Dedifferentiated amniotic fluid mesenchymal stem cell (primary cell): Measurements from ENCODE around the gene NEURL2.
"Not testable (repeated sequence)": the region's sequence is repeated elsewhere in the genome, so short reads cannot be mapped to it uniquely, and the experiment has no call there.

Experiments
- DNase-seq: peaks from one replicate; pipeline ENCODE4 v3.0.0-alpha.2; 2016; ENCODE audit errors: extremely low spot score

Gene NEURL2

DNA sequence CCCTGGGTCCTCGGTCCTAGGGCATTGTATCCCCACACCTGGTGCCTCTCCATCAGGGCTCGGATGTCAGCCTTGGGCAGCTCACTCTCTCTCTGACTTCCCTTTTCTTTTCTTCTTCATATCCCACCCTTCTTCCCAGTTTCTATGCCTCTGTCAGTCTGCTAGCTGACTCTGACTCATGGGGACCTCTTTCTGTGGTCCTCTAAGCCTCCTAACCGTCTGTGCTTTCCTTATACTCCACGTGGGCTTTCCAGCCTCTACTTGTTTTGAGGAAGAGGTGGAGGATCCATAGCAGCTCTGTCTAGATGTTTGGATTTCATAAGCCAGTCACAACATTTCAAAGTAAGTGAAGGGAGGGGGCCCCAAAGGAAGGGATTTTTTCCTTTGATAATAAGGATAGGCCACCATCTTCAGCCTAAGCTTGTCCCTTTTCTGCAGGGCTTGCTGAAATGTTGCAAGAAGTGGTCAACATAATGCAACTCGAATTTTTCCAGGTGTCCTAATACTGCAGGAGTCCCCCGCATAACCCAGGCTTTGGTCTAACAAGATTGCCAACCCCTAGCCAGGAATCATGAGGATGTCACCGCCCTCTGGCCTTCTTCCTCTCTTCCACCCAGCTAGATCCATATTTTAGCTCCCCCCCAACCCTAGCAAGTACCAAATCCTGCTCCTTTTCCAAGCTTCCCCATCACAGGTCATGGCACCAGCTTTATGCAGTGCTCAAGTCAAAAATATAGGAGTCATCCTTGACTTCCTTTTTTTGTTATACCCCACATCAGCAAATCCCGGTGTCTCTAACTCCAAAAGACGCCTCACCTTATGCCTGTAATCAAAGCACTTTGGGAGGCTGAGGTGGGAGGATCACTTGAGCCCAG, 29.7 kb upstream of the NEURL2 start:
- no peak for DNase-seq

DNA sequence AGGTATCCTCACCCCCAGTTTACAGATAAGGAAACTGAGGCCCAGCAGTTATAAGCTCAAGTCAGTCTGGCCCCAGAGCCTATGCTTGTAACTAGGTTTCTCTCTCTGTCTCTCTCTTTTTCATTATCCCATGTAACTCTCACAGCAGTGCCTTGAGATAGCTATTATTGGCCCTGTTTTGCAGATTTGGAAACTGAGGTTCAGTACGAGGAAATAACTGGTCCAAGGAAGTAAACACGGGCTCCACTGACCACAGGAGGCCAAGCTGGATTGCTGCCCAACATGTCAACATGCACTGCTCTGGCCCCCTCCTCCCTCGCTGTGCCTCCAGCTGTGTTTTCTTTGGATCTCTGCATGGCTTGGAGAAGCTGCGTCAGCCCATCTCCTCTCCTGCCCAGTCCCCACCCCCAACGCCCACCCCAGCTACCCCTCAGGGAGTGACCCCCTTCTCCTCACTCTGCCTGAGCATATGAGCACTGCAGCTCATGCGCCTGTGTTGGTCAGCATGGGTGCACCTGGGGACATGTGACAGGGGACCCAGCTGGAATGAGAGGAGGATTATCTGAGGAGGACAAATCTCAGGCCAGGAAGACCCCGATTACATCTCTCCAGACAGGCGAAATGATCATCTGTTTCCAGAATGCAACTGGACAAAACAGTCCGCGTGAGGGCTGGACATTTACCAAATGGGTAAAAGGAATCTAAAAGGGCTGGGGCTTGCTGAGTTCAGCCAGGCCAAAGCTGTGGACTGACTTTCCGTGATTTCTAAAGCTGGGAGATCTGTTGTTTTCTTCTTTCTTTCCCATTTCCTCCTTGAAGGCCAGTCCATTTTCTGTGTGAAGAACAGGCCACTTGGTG, 28.8 kb upstream of the NEURL2 start:
- no peak for DNase-seq

DNA sequence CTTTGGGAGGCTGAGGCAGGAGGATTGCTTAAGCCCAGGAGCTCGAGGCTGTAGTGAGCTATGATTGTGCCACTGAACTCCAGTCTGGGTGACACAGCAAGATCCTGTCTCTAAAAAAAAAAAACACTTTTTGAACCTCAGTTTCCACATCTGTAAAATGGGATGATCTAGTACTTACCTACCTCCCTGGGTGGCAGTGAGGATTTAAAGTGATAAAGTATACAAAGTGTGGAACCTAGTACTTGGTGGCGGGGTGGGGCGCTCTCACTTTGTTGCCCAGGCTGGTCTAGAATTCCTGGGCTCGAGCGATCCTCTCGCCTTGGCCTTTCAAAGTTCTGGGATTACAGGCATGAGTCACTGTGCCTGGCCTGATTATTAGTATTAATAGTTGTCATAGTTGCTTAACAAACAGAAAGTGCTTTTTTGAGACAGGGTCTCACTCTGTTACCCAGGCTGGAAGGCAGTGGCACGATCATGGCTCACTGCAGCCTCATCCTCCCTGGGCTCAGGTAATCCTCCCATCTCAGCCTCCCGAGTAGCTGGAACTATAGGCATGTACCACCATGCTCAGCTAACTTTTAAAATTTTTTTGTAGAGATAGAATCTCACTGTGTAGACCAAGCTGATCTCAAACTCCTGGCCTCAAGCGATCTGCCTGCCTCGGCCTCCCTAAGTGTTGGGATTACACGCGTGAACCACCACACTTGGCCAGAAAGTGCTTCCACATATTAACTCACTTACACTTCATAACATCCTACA, 27.9 kb upstream of the NEURL2 start:
- no peak for DNase-seq

DNA sequence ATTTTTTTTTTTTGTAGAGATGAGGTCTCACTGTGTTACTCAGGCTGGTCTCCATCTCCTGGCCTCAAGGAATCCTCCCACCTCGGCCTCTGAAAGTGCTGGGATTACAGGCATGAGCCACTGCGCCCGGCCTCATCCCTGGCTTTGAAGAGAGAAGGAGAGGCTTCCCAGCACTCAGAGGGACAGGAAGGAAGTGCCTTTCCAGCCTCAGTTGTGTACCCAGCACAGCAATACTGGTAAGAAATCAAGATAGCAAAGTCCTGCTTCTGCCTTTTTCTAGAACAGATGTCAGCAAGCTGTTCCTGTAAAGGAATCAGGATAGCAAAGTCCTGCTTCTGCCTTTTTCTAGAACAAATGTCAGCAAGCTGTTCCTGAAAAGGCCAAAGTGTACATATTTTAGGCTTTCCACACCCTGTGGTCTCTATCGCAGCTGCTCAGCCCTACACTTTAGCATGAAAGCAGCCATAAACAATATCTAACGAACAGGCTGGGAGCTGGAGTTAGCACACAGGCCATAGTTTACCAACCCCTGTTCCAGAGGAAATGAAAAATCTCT, 27.3 kb upstream of the NEURL2 start:
- DNase-seq: no peak

DNA sequence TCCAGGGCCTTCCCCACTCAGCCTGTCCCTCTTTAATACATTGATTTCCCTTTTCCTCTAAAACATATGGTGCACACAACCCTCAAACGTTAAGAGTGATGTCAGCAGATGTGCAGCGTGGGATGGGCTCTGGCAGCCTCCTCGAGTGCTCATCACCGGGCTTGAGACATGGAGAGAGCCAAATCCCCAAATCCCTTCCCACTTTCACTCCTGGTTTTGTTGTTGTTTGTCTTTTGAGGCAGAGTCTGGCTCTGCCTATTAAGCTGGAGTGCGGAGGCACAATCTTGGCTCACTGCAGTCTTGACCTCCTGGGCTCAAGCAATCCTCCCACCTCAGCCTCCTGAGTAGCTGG, 26.8 kb upstream of the NEURL2 start:
- no peak for DNase-seq

GRCh38 chr20:45913116-45913515, 22.1 kb upstream of the NEURL2 start:
- DNase-seq: no peak

- DNase-seq: no peak
Measured at GRCh38 chr20:45912344-45912682, 21.3 kb upstream of the NEURL2 start.

GRCh38 chr20:45911486-45912343, 20.7 kb upstream of the NEURL2 start, which contains the start of gene PLTP:
PLTP (minus strand) TSS chr20:45912155; CDS start chr20:45911452, 703 bp downstream.
- DNase-seq: no peak

GRCh38 chr20:45910670-45911485, 19.9 kb upstream of the NEURL2 start:
- DNase-seq: peak; percentile 97

DNA sequence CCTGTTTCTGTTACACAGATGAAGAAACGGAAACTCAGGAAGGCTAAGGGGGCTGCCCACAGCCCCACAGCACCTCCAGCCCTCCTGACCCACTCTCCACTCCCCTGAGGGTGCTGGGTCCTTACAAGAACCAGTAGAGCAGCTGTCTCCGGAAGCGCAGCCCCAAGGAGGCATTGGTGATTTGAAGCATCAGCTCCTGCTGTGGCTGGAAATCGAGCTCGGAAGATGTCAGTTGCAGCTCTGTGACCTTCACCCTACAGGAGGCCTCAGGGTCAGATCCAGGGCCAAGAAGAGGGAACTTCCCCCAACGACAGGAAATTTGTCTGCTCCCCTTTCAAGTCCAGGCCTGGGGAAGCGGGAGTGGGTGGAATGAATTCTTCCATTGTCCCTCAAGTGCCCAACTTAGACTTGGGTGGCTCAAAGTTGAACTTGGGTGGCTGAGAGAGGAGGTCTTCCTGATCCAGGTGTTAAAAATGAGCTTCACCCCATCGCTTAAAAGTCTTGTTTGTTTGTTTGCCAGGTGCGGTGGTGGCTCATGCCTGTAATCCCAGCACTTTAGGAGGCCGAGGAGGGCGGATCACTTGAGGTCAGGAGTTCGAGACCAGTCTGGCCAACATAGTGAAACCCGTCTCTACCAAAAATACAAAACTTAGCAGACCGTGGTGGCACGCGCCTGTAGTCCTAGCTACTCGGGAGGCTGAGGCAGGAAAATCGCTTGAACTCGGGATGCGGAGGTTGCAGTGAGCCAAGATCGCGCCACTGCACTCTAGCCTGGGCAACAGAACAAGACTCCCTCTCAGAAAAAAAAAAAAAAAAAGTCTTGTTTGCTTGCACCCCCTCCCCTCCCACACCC, 19.0 kb upstream of the NEURL2 start:
- DNase-seq: no peak

GRCh38 chr20:45909336-45909808, 18.4 kb upstream of the NEURL2 start:
- DNase-seq: no peak

DNA sequence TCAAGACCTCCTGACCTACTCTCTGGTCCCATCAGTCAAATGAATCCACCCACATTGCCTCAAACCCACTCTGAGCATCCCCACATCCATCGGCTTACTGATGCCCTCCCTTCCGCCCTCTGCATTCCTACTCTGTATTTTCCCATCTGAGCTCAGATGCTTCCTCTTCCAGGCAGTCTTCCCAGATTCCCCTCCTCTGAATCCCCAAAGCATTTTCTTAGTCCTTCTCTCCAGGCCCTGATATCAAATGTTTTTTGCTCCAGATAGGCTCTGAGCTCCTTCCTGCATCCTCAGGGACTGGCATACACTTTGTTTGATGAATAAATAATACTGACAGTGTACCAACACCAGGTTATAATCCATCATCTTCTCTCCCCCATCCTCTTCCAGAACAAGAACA, 17.1 kb upstream of the NEURL2 start:
- DNase-seq: no peak

- no peak for DNase-seq
Measured at GRCh38 chr20:45907219-45907948, 16.4 kb upstream of the NEURL2 start.

GRCh38 chr20:45905505-45906079, 14.6 kb upstream of the NEURL2 start:
- peak; percentile 63 for DNase-seq

DNA sequence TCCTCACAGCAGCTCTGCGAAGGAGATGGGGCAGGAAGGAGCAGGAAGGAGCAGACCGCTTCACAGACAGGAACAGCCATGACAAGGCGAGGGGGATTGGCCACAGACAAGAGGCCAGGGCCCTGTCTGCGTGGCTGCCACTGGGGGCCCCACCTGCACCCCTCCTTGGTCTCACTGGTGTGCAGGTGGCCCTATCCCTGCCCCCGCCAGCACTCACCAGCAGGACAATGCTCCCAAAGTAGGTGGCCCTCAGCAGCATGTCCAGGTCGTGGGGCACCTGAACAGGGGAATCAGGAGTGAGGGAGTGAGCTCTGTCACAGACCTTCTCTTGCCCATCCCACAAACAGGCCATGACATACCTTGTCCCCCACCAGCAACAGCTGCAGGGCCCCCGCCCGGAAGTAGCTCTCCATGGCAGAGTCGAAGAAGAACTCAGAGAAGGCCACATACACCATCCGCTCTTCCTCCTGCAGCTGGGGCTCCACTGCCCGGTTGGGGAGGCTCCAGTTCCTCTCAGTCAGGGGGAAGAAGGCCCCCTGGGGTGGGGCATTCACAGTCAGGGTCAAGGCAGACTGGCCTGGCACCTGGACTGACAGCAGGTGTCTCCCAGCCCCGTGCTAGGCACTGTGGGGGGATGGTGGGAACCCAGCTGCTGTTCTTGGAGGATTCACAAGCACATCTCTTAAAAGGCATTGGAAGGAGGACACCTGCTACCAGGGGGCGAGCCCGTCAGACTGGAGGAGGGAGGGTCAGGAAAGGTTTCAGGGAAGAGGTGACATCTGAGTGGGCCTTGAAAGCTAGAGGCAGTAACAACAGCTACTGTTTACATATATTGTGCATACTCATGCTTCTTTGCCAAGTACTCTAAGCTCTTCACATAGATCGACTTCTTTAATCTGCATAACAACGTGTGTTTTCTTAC, 13.8 kb upstream of the NEURL2 start:
- no peak for DNase-seq

DNA sequence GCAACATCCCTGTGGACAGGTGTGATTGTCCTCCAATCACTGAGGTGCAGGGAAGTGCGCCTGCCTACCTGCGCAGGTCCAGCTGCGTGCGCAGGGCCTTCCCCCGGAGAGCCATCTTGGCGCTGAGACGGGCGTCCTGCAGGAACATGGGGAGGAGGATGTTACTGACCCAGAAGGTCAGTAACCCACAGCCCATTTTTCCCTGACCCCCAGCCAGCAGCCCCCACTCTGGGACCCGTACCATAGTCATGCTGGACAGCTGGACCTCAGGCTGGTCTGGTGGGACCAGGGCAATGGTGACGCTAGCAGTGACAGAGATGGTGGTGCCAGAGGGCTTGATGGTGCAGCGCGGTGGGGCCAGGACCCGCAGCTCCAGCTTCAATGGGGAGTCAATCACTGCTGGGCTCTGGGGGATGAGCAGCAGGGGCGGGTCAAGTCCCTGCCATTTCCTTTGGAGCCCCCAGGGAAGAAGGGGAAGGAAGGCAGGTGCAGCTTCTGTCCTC, 11.2 kb upstream of the NEURL2 start:
- no peak for DNase-seq

DNA sequence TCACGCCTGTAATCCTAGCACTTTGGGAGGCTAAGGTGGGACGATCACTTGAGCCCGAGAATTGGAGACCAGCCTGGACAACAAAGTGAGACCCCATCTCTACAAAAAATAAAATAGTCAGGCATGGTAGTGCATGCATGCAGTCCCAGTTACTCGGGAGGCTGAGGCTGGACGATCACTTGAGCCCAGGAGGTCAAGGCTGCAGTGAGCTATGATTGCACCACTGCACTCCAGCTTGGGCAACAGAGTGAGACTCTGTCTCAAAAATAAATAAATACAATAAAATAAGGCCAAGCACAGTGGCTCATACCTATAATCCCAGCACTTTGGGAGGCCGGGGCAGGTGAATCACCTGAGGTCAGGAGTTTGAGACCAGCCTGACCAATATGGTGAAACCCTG, 10.3 kb upstream of the NEURL2 start:
- DNase-seq: not testable (repeated sequence)
